ENCODE measurements around the gene TAF15. TPM values are rescaled to one million over a fixed set of nuclear protein-coding genes. Genes with fewer than 3 reads are reported as not detected.

TAF15 gene
- total RNA-seq, result 10 to 100 TPM; 35.7 to 91.1 TPM

GRCh38 chr17:35808962-35809854, at the start of gene TAF15:
Gene TAF15 (plus strand): TSS chr17:35809484. CDS start chr17:35809570, 86 bp downstream.
- Histone ChIP-seq H3K4me3 (peak within 1 kb of the TSS; percentile 86), H3K4me1 (ENCODE audit: control insufficient read depth in 1 of 2, low read depth in 2 of 2) (peaks cover 30 to 67% of the 10 kb centered on the region in 2 donors), H3K36me3 (no peaks in the 10 kb centered on the region), H3K27ac (peak within 1 kb of the TSS; percentile 85 to 92), H3K27me3 (replicated peaks; ENCODE audit: insufficient read depth) (no peaks in the 10 kb centered on the region), H3K9me3 (no peaks in the 10 kb centered on the region)
- ATAC-seq (ENCODE audit: insufficient number of reproducible peaks, low FRiP score, low read depth), result peak; percentile 85
- peak; percentile 59 for TF ChIP-seq CTCF (IDR thresholded peaks at IDR 0.05)
- DNase-seq (ENCODE audit: low spot score), result peak; percentile 92

GRCh38 chr17:35760587-35760986, 48.7 kb upstream of the TAF15 start, which contains the start of gene C17orf50:
Gene C17orf50 (plus strand): TSS chr17:35760887. CDS start chr17:35760942, 55 bp downstream.
- Histone ChIP-seq H3K27me3 (replicated peaks; ENCODE audit: insufficient read depth) (no peaks in the 10 kb centered on the region), H3K4me1 (ENCODE audit: control insufficient read depth in 1 of 2, low read depth in 2 of 2) (peaks cover 6 to 7% of the 10 kb centered on the region in 2 donors), H3K27ac (no peak within 1 kb of the TSS), H3K4me3 (no peak within 1 kb of the TSS), H3K36me3 (no peaks in the 10 kb centered on the region), H3K9me3 (no peaks in the 10 kb centered on the region)
- no peak for ATAC-seq (ENCODE audit: insufficient number of reproducible peaks, low FRiP score, low read depth)
- no peak for DNase-seq (ENCODE audit: low spot score)
- no peak for TF ChIP-seq CTCF (IDR thresholded peaks at IDR 0.05)

- DNase-seq (ENCODE audit: low spot score), result no peak
- no peak for ATAC-seq (ENCODE audit: insufficient number of reproducible peaks, low FRiP score, low read depth)
- H3K9me3 ChIP-seq, result no peaks in the 10 kb centered on the region
Measured at GRCh38 chr17:35761601-35762000, 47.7 kb upstream of the TAF15 start.

GRCh38 chr17:35763767-35764122, 45.5 kb upstream of the TAF15 start:
- H3K4me1 ChIP-seq (ENCODE audit: control insufficient read depth in 1 of 2, low read depth in 2 of 2), result peaks cover 6 to 7% of the 10 kb centered on the region in 2 donors
- no peaks in the 10 kb centered on the region for H3K36me3 ChIP-seq
- no peaks in the 10 kb centered on the region for H3K27me3 ChIP-seq (replicated peaks; ENCODE audit: insufficient read depth)
- no peak overlapping the region for H3K27ac ChIP-seq
- ATAC-seq (ENCODE audit: insufficient number of reproducible peaks, low FRiP score, low read depth), result no peak
- TF ChIP-seq CTCF (IDR thresholded peaks at IDR 0.05), result no peak
- H3K4me3 ChIP-seq, result peak overlapping the region; percentile 71
- H3K9me3 ChIP-seq, result no peaks in the 10 kb centered on the region
- DNase-seq (ENCODE audit: low spot score), result no peak

More at GRCh38 chr17:35761601-35762000, 47.7 kb upstream of the TAF15 start:
- no peak for TF ChIP-seq CTCF (IDR thresholded peaks at IDR 0.05)
- Histone ChIP-seq H3K4me3 (no peak overlapping the region), H3K27me3 (replicated peaks; ENCODE audit: insufficient read depth) (no peaks in the 10 kb centered on the region), H3K4me1 (ENCODE audit: control insufficient read depth in 1 of 2, low read depth in 2 of 2) (peaks cover 6 to 7% of the 10 kb centered on the region in 2 donors), H3K27ac (no peak overlapping the region), H3K36me3 (no peaks in the 10 kb centered on the region)

- Histone ChIP-seq H3K9me3 (no peaks in the 10 kb centered on the region), H3K27ac (no peak overlapping the region)
- peak; percentile 95 for TF ChIP-seq CTCF (IDR thresholded peaks at IDR 0.05)
Measured at GRCh38 chr17:35764123-35764991, 44.9 kb upstream of the TAF15 start.

More at GRCh38 chr17:35764123-35764991, 44.9 kb upstream of the TAF15 start:
- peak; percentile 73 for ATAC-seq (ENCODE audit: insufficient number of reproducible peaks, low FRiP score, low read depth)
- Histone ChIP-seq H3K4me1 (ENCODE audit: control insufficient read depth in 1 of 2, low read depth in 2 of 2) (peaks cover 6 to 7% of the 10 kb centered on the region in 2 donors), H3K27me3 (replicated peaks; ENCODE audit: insufficient read depth) (no peaks in the 10 kb centered on the region), H3K36me3 (no peaks in the 10 kb centered on the region), H3K4me3 (peak overlapping the region; percentile 71)
- peak; percentile 34 for DNase-seq (ENCODE audit: low spot score)

Data from thoracic aorta (tissue), 2 donors.